HepG2 (cell line): Measurements from ENCODE around the gene KCNAB2. TPM values are rescaled to one million over a fixed set of nuclear protein-coding genes. Genes with fewer than 3 reads are reported as not detected.

Experiments
- ATAC-seq: fragments of 200-7000 bp; cut with Tn5 transposase; 3 replicates; pipeline ENCODE4 v1.9.1; 2020; ENCODE audit warnings: mild to moderate bottlenecking, moderate library complexity
- BruUV-seq: library from RNA; stranded (reverse); fragments of 400-500 nt; replicated peaks from 2 replicates; lab custom pipeline; 2021; lab: Mats Ljungman, UMichigan
- CTCF ChIA-PET: fragments of 300-600 bp; formaldehyde crosslinking; extraction: SDS; loops from one replicate; lab custom pipeline; 2021; ENCODE audit warnings: low total read pairs, inconsistent platforms, low intra/inter-chr PET ratio; lab: Yijun Ruan, JAX
- POLR2A ChIA-PET: fragments of 350-600 bp; sonication (Branson Sonifier 250); formaldehyde crosslinking; loops from one replicate; lab custom pipeline; 2020; ENCODE audit warnings: antibody characterized with exemption, inconsistent platforms; lab: Yijun Ruan, JAX
- DNase-seq: peaks from one replicate; pipeline ENCODE4 v3.0.0-alpha.2; 2015; ENCODE audit warnings: low spot score
- FAIRE-seq: peaks from 3 replicates; lab custom pipeline; 2011; peaks lifted over from hg19 to GRCh38; lab: Jason Lieb, UNC
- H2AFZ ChIP-seq: one replicate; pipeline ENCODE4 v1.6.1; 2011; ENCODE audit warnings: low read length, inconsistent platforms
- H3K27ac ChIP-seq: fragments of 300-600 bp; 3 replicates; pipeline ENCODE4 v1.8.0; 2011; ENCODE audit warnings: mixed run types, mild to moderate bottlenecking, mixed read lengths, low read length, inconsistent platforms; ENCODE audit not compliant: insufficient read depth; ENCODE audit errors: extremely low read length
- H3K27me3 ChIP-seq, 2 experiments: fragments of 200-600 bp in 1 of 2; 2 replicates in 1 of 2; 3 replicates in 1 of 2; pipeline versions ENCODE4 v1.6.0 to v1.8.0; 2011; ENCODE audit warnings: low read length in 2 of 2, mild to moderate bottlenecking in 2 of 2, moderate library complexity in 2 of 2, inconsistent platforms in 1 of 2; ENCODE audit not compliant: insufficient read depth in 2 of 2, control insufficient read depth in 1 of 2
- H3K36me3 ChIP-seq, 2 experiments: fragments of 200-600 bp in 1 of 2; replicated peaks in 1 of 2; 2 replicates in 1 of 2; 3 replicates in 1 of 2; pipeline versions ENCODE4 v1.5.1 to v1.8.0; 2011; ENCODE audit warnings: low read length in 2 of 2, inconsistent platforms in 1 of 2; ENCODE audit not compliant: insufficient read depth in 2 of 2, control insufficient read depth in 1 of 2
- H3K4me1 ChIP-seq: 2 replicates; pipeline ENCODE4 v1.5.1; 2012; ENCODE audit warnings: low read length, inconsistent platforms; ENCODE audit not compliant: insufficient read depth
- H3K4me2 ChIP-seq: 2 replicates; pipeline ENCODE4 v1.6.0; 2011; ENCODE audit warnings: low read depth, low read length, inconsistent platforms
- H3K4me3 ChIP-seq, 3 experiments: fragments of 200-600 bp in 1 of 3; sonication (generic), shearing (Covaris generic) in 1 of 3; replicated peaks in 1 of 3; 2 replicates each; pipeline ENCODE4 v1.5.1; 2011 to 2016; ENCODE audit warnings: low read length in 3 of 3, inconsistent platforms in 2 of 3, low read depth in 2 of 3, mild to moderate bottlenecking in 2 of 3, control low read depth in 1 of 3, mixed read lengths in 1 of 3; ENCODE audit not compliant: insufficient read depth in 1 of 3
- H3K79me2 ChIP-seq: one replicate; pipeline ENCODE4 v1.6.1; 2011; ENCODE audit warnings: low read length, inconsistent platforms; ENCODE audit not compliant: insufficient read depth
- H3K9ac ChIP-seq: 2 replicates; pipeline ENCODE4 v1.6.0; 2011; ENCODE audit warnings: mild to moderate bottlenecking, low read depth, low read length, inconsistent platforms; ENCODE audit not compliant: insufficient read depth
- H3K9me3 ChIP-seq: 2 replicates; pipeline ENCODE4 v1.5.1; 2012; ENCODE audit warnings: mild to moderate bottlenecking, low read length
- H4K20me1 ChIP-seq: 2 replicates; pipeline ENCODE4 v1.6.0; 2011; ENCODE audit warnings: inconsistent platforms, mild to moderate bottlenecking, low read length, moderate library complexity; ENCODE audit not compliant: insufficient read depth
- ATF6 ChIP-seq: sonication (generic); formaldehyde crosslinking; conservative IDR thresholded peaks from 2 replicates; pipeline ENCODE4 v1.4.0; 2020; ENCODE audit warnings: missing genetic modification reagents
- BCL6 ChIP-seq: IDR thresholded peaks from 2 replicates; pipeline ENCODE4 v1.6.1; 2016; ENCODE audit warnings: missing genetic modification reagents, missing compliant biosample characterization
- BHLHE40 ChIP-seq: IDR thresholded peaks from 2 replicates; pipeline ENCODE4 v1.6.1; 2011; ENCODE audit warnings: low read length, improper control_type of control experiment
- CCAR2 ChIP-seq: fragments of 200-400 bp; formaldehyde crosslinking; optimal IDR thresholded peaks from 2 replicates; pipeline ENCODE3; 2018; ENCODE audit warnings: low read depth, mild to moderate bottlenecking, low read length, moderate library complexity
- FOXJ3 ChIP-seq: sonication (generic); formaldehyde crosslinking; IDR thresholded peaks from 2 replicates; pipeline ENCODE4 v1.4.0; 2020; ENCODE audit warnings: missing genetic modification reagents, mild to moderate bottlenecking, borderline replicate concordance
- NONO ChIP-seq, 2 experiments: fragments of 450-650 bp in 1 of 2; sonication (generic) in 1 of 2; formaldehyde crosslinking in 1 of 2; IDR thresholded peaks in 1 of 2; conservative IDR thresholded peaks in 1 of 2; 2 replicates each; pipeline versions ENCODE4 v1.6.1 to v1.8.0; 2017 to 2022; ENCODE audit warnings: mild to moderate bottlenecking in 1 of 2, missing genetic modification reagents in 1 of 2, moderate library complexity in 1 of 2
- NR2F6 ChIP-seq, 2 experiments: IDR thresholded peaks; 2 replicates each; pipeline ENCODE4 v1.6.1; 2016; ENCODE audit warnings: antibody characterized with exemption in 1 of 2, mild to moderate bottlenecking in 1 of 2
- POLR2G ChIP-seq: fragments of 200-400 bp; formaldehyde crosslinking; IDR thresholded peaks from 2 replicates; pipeline ENCODE4 v1.6.1; 2018; ENCODE audit warnings: mild to moderate bottlenecking, low read depth, low read length, moderate library complexity
- RFX3 ChIP-seq: IDR thresholded peaks from 2 replicates; pipeline ENCODE4 v1.6.1; 2016; ENCODE audit warnings: missing biosample characterization, missing genetic modification reagents
- SMAD9 ChIP-seq: sonication (generic); formaldehyde crosslinking; IDR thresholded peaks from 2 replicates; pipeline ENCODE4 v1.5.1; 2020; ENCODE audit warnings: mild to moderate bottlenecking, missing genetic modification reagents
- ZNF24 ChIP-seq: fragments of 450-650 bp; IDR thresholded peaks from 2 replicates; pipeline ENCODE4 v1.6.1; 2017; ENCODE audit warnings: antibody characterized with exemption, mild to moderate bottlenecking
- ZNF460 ChIP-seq: sonication (generic); formaldehyde crosslinking; IDR thresholded peaks from 2 replicates; pipeline ENCODE4 v1.5.1; 2020; ENCODE audit warnings: missing genetic modification reagents, mild to moderate bottlenecking, borderline replicate concordance
- ZNF558 ChIP-seq: sonication (generic); formaldehyde crosslinking; IDR thresholded peaks from 2 replicates; pipeline ENCODE4 v1.9.0; 2022; ENCODE audit warnings: mild to moderate bottlenecking, missing genetic modification reagents, borderline replicate concordance
- ZNF883 ChIP-seq: sonication (generic); formaldehyde crosslinking; IDR thresholded peaks from 2 replicates; pipeline ENCODE4 v1.5.1; 2020; ENCODE audit warnings: mild to moderate bottlenecking, missing genetic modification reagents; ENCODE audit errors: not compliant biosample characterization
- WGBS: methylation state at CpG from one replicate; pipeline ENCODE4 v1.1.6; 2017; ENCODE audit warnings: low lambda C conversion rate; 5-methylcytosine and 5-hydroxymethylcytosine counted together
- in situ Hi-C: cut with HindIII; loops from 2 replicates; pipeline ENCODE4 v1.10.0; 2017; ENCODE audit warnings: low pct_unique_long_range_greater_than_20kb; ENCODE audit not compliant: extremely low pct_ligation_motif_present
- intact Hi-C: fragments of 100-400 bp; cut with micrococcal nuclease; formaldehyde crosslinking; loops from one replicate; pipeline ENCODE4 v1.10.0; 2022; ENCODE audit not compliant: unreplicated experiment
- polyA plus RNA-seq, 8 experiments: library from polyadenylated mRNA; depleted of rRNA in 3 of 8; stranded (reverse) in 7 of 8; unstranded in 1 of 8; fragments of >200 nt; fragmentation: Illumina TruSeq in 4 of 8; extraction: Trizol in 4 of 8; gene quantifications; 2 replicates each; pipeline versions ENCODE4 v1.2.1 to v1.2.3, GENCODE V29; 2011 to 2016; ENCODE audit warnings: low read depth in 4 of 8, missing spikeins in 1 of 8, mixed read lengths in 1 of 8; ENCODE audit not compliant: insufficient read depth in 1 of 8
- total RNA-seq, 5 experiments: library from RNA; depleted of rRNA; stranded (reverse); fragments of >200 nt; fragmentation: Illumina TruSeq; extraction: Trizol; gene quantifications; 2 replicates each; pipeline ENCODE4 v1.2.3, GENCODE V29; 2016; ENCODE audit warnings: low read depth in 1 of 5
- TF ChIP-seq, protein P1 (sequence below): sonication (generic); formaldehyde crosslinking; IDR thresholded peaks from 2 replicates; pipeline ENCODE4 v1.5.0; 2020; ENCODE audit warnings: mild to moderate bottlenecking, missing genetic modification reagents

The KCNAB2 gene
- total and polyA plus RNA-seq, 2 of the 13 experiments (the other 11 are each of a cell fraction or from before 2014, with no cell fraction given): 6.2 to 8.8 TPM

GRCh38 chr1:6019166-6019845 is 26.4 kb upstream of the KCNAB2 start (continued):
- TF ChIP-seq RFX3 (CRISPR knock-in tag): no peak

DNA sequence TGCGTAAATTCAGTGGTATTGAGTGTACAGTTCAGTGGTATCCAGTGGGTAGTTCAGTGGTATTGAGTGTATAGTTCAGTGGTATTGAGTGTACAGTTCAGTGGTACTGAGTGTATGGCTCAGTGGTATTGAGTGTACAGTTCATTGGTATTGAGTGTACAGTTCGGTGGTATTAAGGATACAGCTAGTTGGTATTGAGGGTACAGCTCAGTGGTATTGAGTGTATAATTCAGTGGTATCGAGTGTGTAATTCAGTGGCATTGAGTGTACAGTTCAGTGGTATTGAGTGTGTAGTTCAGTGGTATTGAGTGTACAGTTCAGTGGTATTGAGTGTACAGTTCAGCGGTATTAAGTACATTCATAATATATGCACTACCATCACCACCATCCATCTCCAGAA is 23.5 kb upstream of the KCNAB2 start:
- ChIA-PET CTCF (no interaction called here), POLR2A (no interaction called here)
- no peak overlapping the region for H3K4me3 ChIP-seq
- peaks cover 24% of the 10 kb centered on the region for H3K4me1 ChIP-seq
- no peak overlapping the region for H3K27ac ChIP-seq
- 84% methylated on average over 4 of the region's 4 CpGs for WGBS
- FAIRE-seq (no peak), DNase-seq (no peak), ATAC-seq (no peak)
- H4K20me1 ChIP-seq: no peaks in the 10 kb centered on the region
- no TSS peak for BruUV-seq
- no peaks in the 10 kb centered on the region for H3K9me3 ChIP-seq
- intact Hi-C loops: no loop called here
- peaks cover 0 to 1% of the 10 kb centered on the region in 2 experiments; a peak in 1 of 5 replicates for H3K27me3 ChIP-seq
- H3K9ac ChIP-seq: no peak overlapping the region
- no peaks in the 10 kb centered on the region for H3K79me2 ChIP-seq
- H3K36me3 ChIP-seq: no peaks in the 10 kb centered on the region
- H3K4me2 ChIP-seq: no peak overlapping the region
- no peak overlapping the region for H2AFZ ChIP-seq
- in situ Hi-C loops: no loop called here
- TF ChIP-seq ZNF24 (no peak), ZNF883 (no peak), FOXJ3 (no peak), NONO (IDR thresholded peaks at IDR 0.05) (no peak), NONO (CRISPR knock-in tag; conservative IDR thresholded peaks at IDR 0.05) (no peak), BHLHE40 (no peak), ZNF558 (CRISPR knock-in tag) (no peak), POLR2G (no peak), BCL6 (CRISPR knock-in tag) (no peak), CCAR2 (no peak), NR2F6 (IDR thresholded peaks at IDR 0.05) (no peak), NR2F6 (CRISPR knock-in tag; IDR thresholded peaks at IDR 0.05) (no peak), ZNF460 (CRISPR knock-in tag) (no peak), SMAD9 (CRISPR knock-in tag) (no peak), ATF6 (no peak)
- TF ChIP-seq, protein P1, sequence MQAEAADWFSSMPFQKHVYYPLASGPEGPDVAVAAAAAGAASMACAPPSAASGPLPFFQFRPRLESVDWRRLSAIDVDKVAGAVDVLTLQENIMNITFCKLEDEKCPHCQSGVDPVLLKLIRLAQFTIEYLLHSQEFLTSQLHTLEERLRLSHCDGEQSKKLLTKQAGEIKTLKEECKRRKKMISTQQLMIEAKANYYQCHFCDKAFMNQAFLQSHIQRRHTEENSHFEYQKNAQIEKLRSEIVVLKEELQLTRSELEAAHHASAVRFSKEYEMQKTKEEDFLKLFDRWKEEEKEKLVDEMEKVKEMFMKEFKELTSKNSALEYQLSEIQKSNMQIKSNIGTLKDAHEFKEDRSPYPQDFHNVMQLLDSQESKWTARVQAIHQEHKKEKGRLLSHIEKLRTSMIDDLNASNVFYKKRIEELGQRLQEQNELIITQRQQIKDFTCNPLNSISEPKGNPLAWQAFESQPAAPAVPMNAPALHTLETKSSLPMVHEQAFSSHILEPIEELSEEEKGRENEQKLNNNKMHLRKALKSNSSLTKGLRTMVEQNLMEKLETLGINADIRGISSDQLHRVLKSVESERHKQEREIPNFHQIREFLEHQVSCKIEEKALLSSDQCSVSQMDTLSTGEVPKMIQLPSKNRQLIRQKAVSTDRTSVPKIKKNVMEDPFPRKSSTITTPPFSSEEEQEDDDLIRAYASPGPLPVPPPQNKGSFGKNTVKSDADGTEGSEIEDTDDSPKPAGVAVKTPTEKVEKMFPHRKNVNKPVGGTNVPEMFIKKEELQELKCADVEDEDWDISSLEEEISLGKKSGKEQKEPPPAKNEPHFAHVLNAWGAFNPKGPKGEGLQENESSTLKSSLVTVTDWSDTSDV (CRISPR knock-in tag): no peak
